H1 (cell line): ENCODE data around the gene CBY1. TPM values are rescaled to one million over a fixed set of nuclear protein-coding genes. Genes with fewer than 3 reads are reported as not detected.

Experiments
- CTCF ChIA-PET: fragments of 300-600 bp; sonication (Branson Sonifier 250); formaldehyde crosslinking; loops from one replicate; lab custom pipeline; 2021; ENCODE audit not compliant: partially characterized antibody; lab: Charles Lee
- POLR2A ChIA-PET: fragments of 300-600 bp; sonication (Branson Sonifier 250); formaldehyde crosslinking; loops from one replicate; lab custom pipeline; 2021; ENCODE audit warnings: inconsistent platforms; ENCODE audit not compliant: partially characterized antibody; lab: Charles Lee
- DNase-seq, 2 experiments: peaks; one replicate each; pipeline versions ENCODE4 v3.0.0 to v3.0.0-alpha.2; 2010 to 2022; ENCODE audit warnings: low spot score in 2 of 2, low read depth in 1 of 2, mixed read lengths in 1 of 2
- FAIRE-seq: peaks from 2 replicates; lab custom pipeline; 2011; peaks lifted over from hg19 to GRCh38; lab: Jason Lieb, UNC
- H2AFZ ChIP-seq: 2 replicates; pipeline ENCODE4 v1.8.1; 2012; ENCODE audit warnings: low read length, inconsistent platforms
- H2AK5ac ChIP-seq: 2 replicates; pipeline ENCODE4 v1.6.1; 2013; ENCODE audit warnings: low read depth, low read length
- H2BK120ac ChIP-seq: replicated peaks from 2 replicates; pipeline ENCODE3; 2013; ENCODE audit warnings: low read depth, low read length, inconsistent platforms
- H2BK12ac ChIP-seq: 2 replicates; pipeline ENCODE4 v1.6.1; 2013; ENCODE audit warnings: low read depth, low read length
- H2BK15ac ChIP-seq: 2 replicates; pipeline ENCODE4 v1.6.1; 2013; ENCODE audit warnings: low read length
- H2BK20ac ChIP-seq: 2 replicates; pipeline ENCODE4 v1.6.1; 2013; ENCODE audit warnings: low read length
- H2BK5ac ChIP-seq: 2 replicates; pipeline ENCODE4 v1.6.1; 2013; ENCODE audit warnings: low read depth, low read length
- H3K14ac ChIP-seq: 2 replicates; pipeline ENCODE4 v1.6.1; 2013; ENCODE audit warnings: inconsistent platforms; ENCODE audit not compliant: insufficient read length
- H3K18ac ChIP-seq: 2 replicates; pipeline ENCODE4 v1.6.1; 2013; ENCODE audit warnings: low read length; ENCODE audit errors: extremely low read depth
- H3K23ac ChIP-seq: 2 replicates; pipeline ENCODE4 v1.6.1; 2013; ENCODE audit warnings: inconsistent platforms; ENCODE audit not compliant: insufficient read length
- H3K23me2 ChIP-seq: 2 replicates; pipeline ENCODE4 v1.6.1; 2013; ENCODE audit warnings: low read depth, low read length
- H3K27ac ChIP-seq: 2 replicates; pipeline ENCODE4 v1.6.1; 2011; ENCODE audit warnings: low read depth, low read length, inconsistent platforms
- H3K27me3 ChIP-seq, 4 experiments: replicated peaks in 1 of 4; 1 replicate in 1 of 4; 2 replicates in 3 of 4; pipeline versions ENCODE4 v1.6.1 to v1.8.1; 2011 to 2013; ENCODE audit warnings: low read length in 3 of 4, mild to moderate bottlenecking in 3 of 4, inconsistent platforms in 2 of 4, mixed read lengths in 2 of 4, moderate library complexity in 1 of 4; ENCODE audit not compliant: control insufficient read depth in 3 of 4, insufficient read depth in 3 of 4; ENCODE audit errors: extremely low read depth in 1 of 4
- H3K36me3 ChIP-seq, 4 experiments: 2 replicates each; pipeline versions ENCODE4 v1.6.1 to v1.8.1; 2011 to 2013; ENCODE audit warnings: mild to moderate bottlenecking in 4 of 4, low read length in 3 of 4, moderate library complexity in 2 of 4, control low read depth in 1 of 4, inconsistent platforms in 1 of 4; ENCODE audit not compliant: insufficient read depth in 4 of 4, control insufficient read depth in 2 of 4
- H3K4ac ChIP-seq: replicated peaks from 2 replicates; pipeline ENCODE3; 2013; ENCODE audit warnings: low read length, low read depth, mixed read lengths, inconsistent platforms; ENCODE audit not compliant: insufficient read length
- H3K4me1 ChIP-seq, 4 experiments: replicated peaks in 1 of 4; 1 replicate in 1 of 4; 2 replicates in 3 of 4; pipeline versions ENCODE4 v1.6.1 to v1.8.1; 2011 to 2013; ENCODE audit warnings: low read length in 3 of 4, inconsistent platforms in 2 of 4, mixed read lengths in 1 of 4; ENCODE audit not compliant: insufficient read depth in 4 of 4, control insufficient read depth in 3 of 4
- H3K4me2 ChIP-seq, 2 experiments: 2 replicates each; pipeline versions ENCODE4 v1.6.1 to v1.8.1; 2011 to 2013; ENCODE audit warnings: low read depth in 2 of 2, low read length in 2 of 2, control low read depth in 1 of 2, inconsistent platforms in 1 of 2, mild to moderate bottlenecking in 1 of 2; ENCODE audit not compliant: insufficient read depth in 1 of 2
- H3K4me3 ChIP-seq, 4 experiments: fragments of 200-600, 300-600 bp in 1 of 4; sonication (generic), shearing (Covaris generic), sonication (Bioruptor Twin) in 1 of 4; 2 replicates each; pipeline versions ENCODE4 v1.5.1 to v1.8.1; 2011 to 2016; ENCODE audit warnings: low read length in 4 of 4, low read depth in 3 of 4, control low read depth in 2 of 4, inconsistent platforms in 2 of 4, mild to moderate bottlenecking in 2 of 4, mixed read lengths in 1 of 4, moderate library complexity in 1 of 4; ENCODE audit not compliant: insufficient read depth in 2 of 4; ENCODE audit errors: extremely low read depth in 1 of 4
- H3K56ac ChIP-seq: replicated peaks from 2 replicates; pipeline ENCODE3; 2013; ENCODE audit warnings: low read depth, mild to moderate bottlenecking, mixed read lengths, low read length, inconsistent platforms; ENCODE audit not compliant: insufficient read length
- H3K79me1 ChIP-seq: 2 replicates; pipeline ENCODE4 v1.6.1; 2013; ENCODE audit warnings: low read depth, low read length, control low read depth
- H3K79me2 ChIP-seq, 2 experiments: 2 replicates each; pipeline versions ENCODE4 v1.6.1 to v1.8.1; 2012 to 2013; ENCODE audit warnings: low read length in 2 of 2, mild to moderate bottlenecking in 2 of 2, inconsistent platforms in 1 of 2; ENCODE audit not compliant: insufficient read depth in 2 of 2, control insufficient read depth in 1 of 2
- H3K9ac ChIP-seq, 4 experiments: replicated peaks in 1 of 4; 1 replicate in 1 of 4; 2 replicates in 3 of 4; pipeline versions ENCODE4 v1.6.1 to v1.8.1; 2011 to 2013; ENCODE audit warnings: low read depth in 3 of 4, low read length in 3 of 4, control low read depth in 2 of 4, mild to moderate bottlenecking in 2 of 4, moderate library complexity in 2 of 4, inconsistent platforms in 1 of 4; ENCODE audit errors: extremely low read depth in 1 of 4
- H3K9me3 ChIP-seq, 2 experiments: 2 replicates each; pipeline versions ENCODE4 v1.6.1 to v1.8.1; 2012 to 2013; ENCODE audit warnings: mild to moderate bottlenecking in 2 of 2, moderate library complexity in 2 of 2, control low read depth in 1 of 2, inconsistent platforms in 1 of 2, low read depth in 1 of 2, low read length in 1 of 2, mixed read lengths in 1 of 2; ENCODE audit not compliant: insufficient read depth in 2 of 2
- H4K20me1 ChIP-seq, 2 experiments: replicated peaks in 1 of 2; 2 replicates each; pipeline versions ENCODE3 to v1.8.1; 2011 to 2013; ENCODE audit warnings: inconsistent platforms in 2 of 2, low read length in 2 of 2, mild to moderate bottlenecking in 1 of 2; ENCODE audit not compliant: insufficient read depth in 2 of 2, control insufficient read depth in 1 of 2
- H4K5ac ChIP-seq: 2 replicates; pipeline ENCODE4 v1.6.1; 2013; ENCODE audit warnings: low read length, low read depth, mixed read lengths, inconsistent platforms; ENCODE audit not compliant: insufficient read length
- H4K8ac ChIP-seq: 2 replicates; pipeline ENCODE4 v1.8.0; 2013; ENCODE audit warnings: mild to moderate bottlenecking, moderate library complexity, low read length, inconsistent platforms; ENCODE audit not compliant: insufficient read depth; ENCODE audit errors: extremely low read depth
- H4K91ac ChIP-seq: replicated peaks from 2 replicates; pipeline ENCODE3; 2013; ENCODE audit warnings: low read length, mixed read lengths, inconsistent platforms; ENCODE audit not compliant: insufficient read length
- CBX8 ChIP-seq: fragments of 300-800, 300-1000 bp; sonication (generic); IDR thresholded peaks from 2 replicates; pipeline ENCODE4 v1.7.1; 2016; ENCODE audit warnings: low read depth, low read length, borderline replicate concordance
- HDAC2 ChIP-seq, 2 experiments: fragments of 300-600 bp in 1 of 2; sonication (generic) in 1 of 2; IDR thresholded peaks; 2 replicates each; pipeline ENCODE4 v1.6.1; 2011 to 2012; ENCODE audit warnings: low read depth in 2 of 2, low read length in 2 of 2, mild to moderate bottlenecking in 2 of 2, moderate library complexity in 2 of 2, borderline replicate concordance in 1 of 2, inconsistent platforms in 1 of 2
- JUN ChIP-seq: IDR thresholded peaks from 2 replicates; pipeline ENCODE4 v1.6.1; 2011; ENCODE audit warnings: low read depth, mild to moderate bottlenecking, improper control_type of control experiment, low read length
- KDM1A ChIP-seq: fragments of 200-600, 300-600 bp; sonication (generic); IDR thresholded peaks from 2 replicates; pipeline ENCODE4 v1.7.1; 2016; ENCODE audit warnings: mild to moderate bottlenecking, low read length, borderline replicate concordance
- PHF8 ChIP-seq: fragments of 200-600 bp; sonication (generic); conservative IDR thresholded peaks from 2 replicates; pipeline ENCODE4 v1.7.1; 2012; ENCODE audit warnings: low read depth, mild to moderate bottlenecking, inconsistent platforms, low read length, moderate library complexity
- POLR2AphosphoS5 ChIP-seq: IDR thresholded peaks from 2 replicates; pipeline ENCODE4 v1.6.1; 2011; ENCODE audit warnings: low read depth, low read length
- RXRA ChIP-seq: IDR thresholded peaks from 2 replicates; pipeline ENCODE4 v1.6.1; 2011; ENCODE audit warnings: low read depth, mild to moderate bottlenecking, low read length, moderate library complexity; ENCODE audit not compliant: insufficient read depth
- SAP30 ChIP-seq: fragments of 300-600 bp; sonication (generic); IDR thresholded peaks from 2 replicates; pipeline ENCODE4 v1.7.1; 2012; ENCODE audit warnings: low read length, moderate library complexity, mild to moderate bottlenecking, inconsistent platforms; ENCODE audit not compliant: insufficient read depth, insufficient replicate concordance
- SIX5 ChIP-seq: IDR thresholded peaks from 2 replicates; pipeline ENCODE4 v1.6.1; 2011; ENCODE audit warnings: mild to moderate bottlenecking, low read depth, low read length
- SP4 ChIP-seq: IDR thresholded peaks from 2 replicates; pipeline ENCODE4 v1.6.1; 2012; ENCODE audit warnings: low read length, inconsistent platforms
- SRF ChIP-seq: IDR thresholded peaks from 2 replicates; pipeline ENCODE4 v1.6.1; 2011; ENCODE audit warnings: mild to moderate bottlenecking, low read depth, low read length, moderate library complexity
- TAF7 ChIP-seq: optimal IDR thresholded peaks from 2 replicates; pipeline ENCODE3; 2011; ENCODE audit warnings: low read depth, mild to moderate bottlenecking, inconsistent platforms, low read length, moderate library complexity, borderline replicate concordance
- TBP ChIP-seq: IDR thresholded peaks from 2 replicates; pipeline ENCODE4 v1.6.1; 2011; ENCODE audit warnings: low read depth, low read length, improper control_type of control experiment
- TCF12 ChIP-seq: IDR thresholded peaks from 2 replicates; pipeline ENCODE4 v1.6.1; 2011; ENCODE audit warnings: low read depth, mild to moderate bottlenecking, low read length
- YY1 ChIP-seq: IDR thresholded peaks from 2 replicates; pipeline ENCODE4 v1.6.1; 2011; ENCODE audit warnings: low read depth, mild to moderate bottlenecking, low read length
- WGBS, 2 experiments: shearing (Covaris generic) in 1 of 2; methylation state at CpG; one replicate each; pipeline versions ENCODE4 v1.1.6 to v1.1.7; 2013 to 2015; ENCODE audit warnings: low lambda C conversion rate in 2 of 2, mixed read lengths in 2 of 2, inconsistent platforms in 1 of 2, low coverage in 1 of 2, missing lambda C conversion rate in 1 of 2; ENCODE audit not compliant: insufficient replicate concordance in 2 of 2, insufficient coverage in 1 of 2, insufficient read length in 1 of 2; ENCODE audit errors: extremely low coverage in 1 of 2, missing lambda C conversion rate in 1 of 2; 5-methylcytosine and 5-hydroxymethylcytosine counted together
- polyA plus RNA-seq, 7 experiments: library from polyadenylated mRNA; depleted of rRNA in 3 of 7; stranded (reverse) in 5 of 7; unstranded in 2 of 7; fragments of >200 nt in 5 of 7; fragments of 200-250 nt in 2 of 7; gene quantifications; 1 replicate in 5 of 7; 2 replicates in 1 of 7; 4 replicates in 1 of 7; pipeline versions ENCODE4 v1.2.1 to v1.2.3, GENCODE V29; 2011 to 2013; ENCODE audit warnings: missing spikeins in 2 of 7, mixed read lengths in 2 of 7
- total RNA-seq: library from RNA; stranded (reverse); fragmentation: NEBNext Ultra II Directional; extraction: Animal tissue kit (Norgen Biotek cat#: 25700); gene quantifications from 2 replicates; pipeline ENCODE4 v1.2.1, GENCODE V29; 2021

CBY1 gene
- total and polyA plus RNA-seq, 2 of the 8 experiments (the other 6 are each of a cell fraction or from before 2014, with no cell fraction given) = 23.2 to 30.2 TPM

DNA sequence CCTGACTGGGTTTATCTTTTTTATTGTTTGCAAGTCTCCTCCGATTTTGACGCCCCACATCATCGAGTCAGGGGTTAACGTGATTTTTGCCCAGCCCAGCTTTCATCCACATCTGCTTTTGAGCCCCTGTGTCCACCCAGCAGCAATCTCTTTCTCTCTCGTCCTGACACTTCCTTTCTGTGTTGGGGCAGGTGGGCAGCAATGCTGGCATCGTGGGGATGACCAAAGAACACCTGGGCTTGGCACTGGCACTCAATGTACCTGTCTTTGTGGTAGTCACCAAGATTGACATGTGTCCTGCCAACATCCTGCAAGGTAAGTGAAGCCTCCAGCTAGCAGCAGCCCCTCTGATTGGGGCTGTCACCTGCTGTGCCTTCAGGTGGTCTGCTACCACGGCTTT, 65.1 kb downstream of the CBY1 start:
- no peak overlapping the region for H3K23ac ChIP-seq
- H3K79me2 ChIP-seq = no peaks in the 10 kb centered on the region
- H2BK5ac ChIP-seq = no peak overlapping the region
- H2BK15ac ChIP-seq = no peak overlapping the region
- no peak overlapping the region for H2BK12ac ChIP-seq
- H3K23me2 ChIP-seq = no peaks in the 10 kb centered on the region
- FAIRE-seq = no peak
- no peaks in the 10 kb centered on the region for H3K79me1 ChIP-seq
- H4K91ac ChIP-seq = no peak overlapping the region
- H3K27me3 ChIP-seq = no peaks in the 10 kb centered on the region
- no peak overlapping the region for H3K27ac ChIP-seq
- H3K4me2 ChIP-seq = no peak overlapping the region
- no peak overlapping the region for H3K18ac ChIP-seq
- no peak overlapping the region for H4K5ac ChIP-seq
- no peak overlapping the region for H3K9ac ChIP-seq
- peaks cover 12 to 71% (median 49%) of the 10 kb centered on the region in 4 experiments; a peak in 7 of 8 replicates for H3K36me3 ChIP-seq
- CTCF ChIA-PET = interaction anchor here (1.7 to 10.8 kb wide), 3 partner anchors 14 to 48 kb away, joined by 5 to 116 read pairs (median 7); no protein-coding TSS in a partner anchor
- H3K4ac ChIP-seq = no peak overlapping the region
- no peak overlapping the region for H2BK120ac ChIP-seq
- H2AFZ ChIP-seq = no peak overlapping the region
- no peak overlapping the region for H4K8ac ChIP-seq
- no peak for DNase-seq
- H3K14ac ChIP-seq = no peak overlapping the region
- POLR2A ChIA-PET = interaction anchor here (0.6 kb wide), 1 partner anchor 464 kb away, joined by 4 read pairs; no protein-coding TSS in a partner anchor
- H2BK20ac ChIP-seq = no peak overlapping the region
- no peak overlapping the region for H3K4me3 ChIP-seq
- H3K4me1 ChIP-seq = no peaks in the 10 kb centered on the region
- peaks cover 5 to 12% of the 10 kb centered on the region in 2 experiments for H4K20me1 ChIP-seq
- 91% methylated on average over 7 of the region's 7 CpGs; no CpG with 5 or more reads in 1 of the 2 experiments for WGBS, 2 experiments
- H3K56ac ChIP-seq = no peak overlapping the region
- no peaks in the 10 kb centered on the region for H3K9me3 ChIP-seq
- H2AK5ac ChIP-seq = no peak overlapping the region
- TF ChIP-seq POLR2AphosphoS5 (no peak), YY1 (no peak), JUN (no peak), TAF7 (no peak), HDAC2 (IDR thresholded peaks at IDR 0.05; ENCODE audit: borderline replicate concordance in 1 of 2, low read depth in 2 of 2, low read length in 2 of 2) (no peak), KDM1A (no peak), RXRA (no peak), SRF (no peak), SP4 (no peak), TBP (no peak), CBX8 (no peak), TCF12 (no peak), PHF8 (no peak), SAP30 (no peak), SIX5 (no peak)
